SK-N-SH (cell line): ENCODE data around the gene RAB30. TPM values are rescaled to one million over a fixed set of nuclear protein-coding genes. Genes with fewer than 3 reads are reported as not detected.

Experiments used
- CTCF ChIA-PET: fragments of 300-600, 350-600 bp; formaldehyde crosslinking; extraction: SDS; loops from one replicate; lab custom pipeline; 2021; lab: Yijun Ruan, JAX
- POLR2A ChIA-PET: fragments of 350-600 bp; sonication (Branson Sonifier 250); formaldehyde crosslinking; extraction: SDS; loops from one replicate; lab custom pipeline; 2020; ENCODE audit warnings: antibody characterized with exemption, inconsistent platforms; lab: Yijun Ruan, JAX
- DNase-seq: peaks from one replicate; pipeline ENCODE4 v3.0.0; 2012
- H2AFZ ChIP-seq: fragments of 200-600 bp; sonication (generic); 2 replicates; pipeline ENCODE4 v1.8.1; 2016; ENCODE audit warnings: antibody characterized with exemption, mild to moderate bottlenecking, low read depth
- H3F3A ChIP-seq: fragments of 200-600 bp; sonication (generic); replicated peaks from 2 replicates; pipeline ENCODE3; 2016; ENCODE audit warnings: antibody characterized with exemption, mild to moderate bottlenecking; ENCODE audit not compliant: insufficient read depth
- H3K27ac ChIP-seq, 2 experiments: fragments of 200-500 bp in 1 of 2; fragments of 200-600 bp in 1 of 2; sonication (Bioruptor generic) in 1 of 2; sonication (generic), shearing (Covaris generic) in 1 of 2; 2 replicates each; pipeline versions ENCODE4 v1.5.1 to v1.6.1; 2014 to 2016; ENCODE audit warnings: low read depth in 2 of 2, inconsistent platforms in 1 of 2, low read length in 1 of 2, mild to moderate bottlenecking in 1 of 2, mixed read lengths in 1 of 2
- H3K27me3 ChIP-seq: fragments of 200-600 bp; sonication (generic), shearing (Covaris generic); 2 replicates; pipeline ENCODE4 v1.6.1; 2016; ENCODE audit warnings: mixed run types; ENCODE audit not compliant: insufficient read depth
- H3K36me3 ChIP-seq, 2 experiments: fragments of 200-500 bp in 1 of 2; fragments of 200-600 bp in 1 of 2; sonication (Bioruptor generic) in 1 of 2; sonication (generic) in 1 of 2; replicated peaks in 1 of 2; 2 replicates each; pipeline versions ENCODE3 to v1.5.1; 2014 to 2016; ENCODE audit warnings: low read length in 1 of 2, mild to moderate bottlenecking in 1 of 2; ENCODE audit not compliant: insufficient read depth in 2 of 2, control insufficient read depth in 1 of 2
- H3K4me1 ChIP-seq, 2 experiments: fragments of 200-500 bp in 1 of 2; fragments of 200-600 bp in 1 of 2; sonication (Bioruptor generic) in 1 of 2; sonication (generic), shearing (Covaris generic) in 1 of 2; 2 replicates each; pipeline versions ENCODE4 v1.5.1 to v1.6.1; 2014 to 2016; ENCODE audit warnings: low read depth in 1 of 2, low read length in 1 of 2, mixed run types in 1 of 2; ENCODE audit not compliant: insufficient read depth in 2 of 2, control insufficient read depth in 1 of 2
- H3K4me2 ChIP-seq: fragments of 200-600 bp; sonication (generic), shearing (Covaris generic); 2 replicates; pipeline ENCODE4 v1.6.1; 2017; ENCODE audit warnings: mixed run types
- H3K4me3 ChIP-seq, 2 experiments: fragments of 200-500 bp in 1 of 2; fragments of 200-600 bp in 1 of 2; sonication (Bioruptor generic) in 1 of 2; sonication (generic), shearing (Covaris generic) in 1 of 2; 2 replicates each; pipeline versions ENCODE4 v1.5.1 to v1.8.1; 2014 to 2016; ENCODE audit warnings: low read depth in 2 of 2, inconsistent platforms in 1 of 2, low read length in 1 of 2, mild to moderate bottlenecking in 1 of 2, mixed read lengths in 1 of 2, moderate library complexity in 1 of 2
- H3K79me2 ChIP-seq: fragments of 200-600 bp; sonication (generic); 2 replicates; pipeline ENCODE4 v1.8.1; 2017; ENCODE audit warnings: mild to moderate bottlenecking; ENCODE audit not compliant: insufficient read depth
- H3K9ac ChIP-seq: fragments of 200-600 bp; sonication (generic); 2 replicates; pipeline ENCODE4 v1.6.1; 2017; ENCODE audit warnings: mixed run types
- H3K9me2 ChIP-seq: fragments of 200-600 bp; sonication (generic); 2 replicates; pipeline ENCODE4 v1.6.1; 2017; ENCODE audit warnings: mixed run types
- H3K9me3 ChIP-seq: fragments of 200-600 bp; sonication (generic); 2 replicates; pipeline ENCODE4 v1.6.1; 2017; ENCODE audit warnings: mixed run types, mild to moderate bottlenecking, moderate library complexity
- H4K20me1 ChIP-seq: fragments of 200-600 bp; sonication (generic); 2 replicates; pipeline ENCODE4 v1.6.1; 2017; ENCODE audit warnings: mild to moderate bottlenecking, mixed run types; ENCODE audit not compliant: insufficient read depth
- ELF1 ChIP-seq: IDR thresholded peaks from 2 replicates; pipeline ENCODE4 v1.4.0; 2012
- EP300 ChIP-seq, 2 experiments: IDR thresholded peaks; 2 replicates each; pipeline versions ENCODE4 v1.4.0 to v1.6.1; 2012; ENCODE audit warnings: borderline replicate concordance in 1 of 2, low read depth in 1 of 2, low read length in 1 of 2
- EZH2phosphoT487 ChIP-seq: fragments of 200-600 bp; sonication (generic); IDR thresholded peaks from 2 replicates; pipeline ENCODE4 v1.6.1; 2017; ENCODE audit warnings: low read depth, mixed run types, mild to moderate bottlenecking, antibody characterized with exemption, moderate library complexity, borderline replicate concordance
- GATA2 ChIP-seq: sonication (generic); formaldehyde crosslinking; IDR thresholded peaks from 2 replicates; pipeline ENCODE4 v1.5.0; 2020; ENCODE audit warnings: mild to moderate bottlenecking, missing genetic modification reagents
- JUND ChIP-seq: IDR thresholded peaks from 2 replicates; pipeline ENCODE4 v1.4.0; 2012
- MXI1 ChIP-seq: IDR thresholded peaks from 2 replicates; pipeline ENCODE4 v1.6.1; 2012; ENCODE audit warnings: mild to moderate bottlenecking, low read depth, low read length, improper control_type of control experiment
- NFIC ChIP-seq: IDR thresholded peaks from 2 replicates; pipeline ENCODE4 v1.4.0; 2012; ENCODE audit warnings: borderline replicate concordance
- RAD21 ChIP-seq: IDR thresholded peaks from 2 replicates; pipeline ENCODE4 v1.6.1; 2012; ENCODE audit warnings: mild to moderate bottlenecking, low read length
- RCOR1 ChIP-seq: fragments of 150-350 bp; IDR thresholded peaks from 2 replicates; pipeline ENCODE4 v1.6.1; 2017; ENCODE audit warnings: antibody characterized with exemption, low read length
- SIN3A ChIP-seq: IDR thresholded peaks from 2 replicates; pipeline ENCODE4 v1.6.1; 2012; ENCODE audit warnings: low read depth, mild to moderate bottlenecking, low read length, moderate library complexity, borderline replicate concordance
- TCF12 ChIP-seq: IDR thresholded peaks from 2 replicates; pipeline ENCODE4 v1.4.0; 2012
- TEAD4 ChIP-seq: IDR thresholded peaks from 2 replicates; pipeline ENCODE4 v1.4.0; 2012; ENCODE audit warnings: mild to moderate bottlenecking, borderline replicate concordance; ENCODE audit not compliant: insufficient read depth
- YY1 ChIP-seq: IDR thresholded peaks from 2 replicates; pipeline ENCODE4 v1.4.0; 2012; ENCODE audit warnings: low read depth, mild to moderate bottlenecking
- WGBS: methylation state at CpG from one replicate; pipeline ENCODE4 v1.1.6; 2017; ENCODE audit warnings: low lambda C conversion rate; 5-methylcytosine and 5-hydroxymethylcytosine counted together
- polyA plus RNA-seq, 3 experiments: library from polyadenylated mRNA; depleted of rRNA; stranded (reverse); fragments of >200 nt; gene quantifications; 2 replicates each; pipeline ENCODE4 v1.2.3, GENCODE V29; 2012
- TF ChIP-seq, protein P1 (sequence below): IDR thresholded peaks from 2 replicates; pipeline ENCODE4 v1.4.0; 2012; ENCODE audit warnings: low read depth, borderline replicate concordance
- TF ChIP-seq, protein P2 (sequence below): IDR thresholded peaks from 2 replicates; pipeline ENCODE4 v1.6.1; 2012; ENCODE audit warnings: mild to moderate bottlenecking, low read depth, low read length, moderate library complexity
- TF ChIP-seq, protein P3 (sequence below): IDR thresholded peaks from 2 replicates; pipeline ENCODE4 v1.4.0; 2012; ENCODE audit warnings: low read depth, borderline replicate concordance
- TF ChIP-seq, protein P4 (sequence below): fragments of 150-350 bp; IDR thresholded peaks from 2 replicates; pipeline ENCODE4 v1.6.1; 2016; ENCODE audit warnings: mild to moderate bottlenecking, low read depth, low read length
- TF ChIP-seq, protein P5 (sequence below): IDR thresholded peaks from 2 replicates; pipeline ENCODE4 v1.4.0; 2012; ENCODE audit warnings: low read depth
- TF ChIP-seq, protein P6 (sequence below): fragments of 150-350 bp; IDR thresholded peaks from 2 replicates; pipeline ENCODE4 v1.6.1; 2017; ENCODE audit warnings: antibody characterized with exemption, low read length, low read depth, borderline replicate concordance

Gene RAB30
- polyA plus RNA-seq, 1 of the 3 experiments (the other 2 are of a cell fraction): 3.3 TPM

DNA sequence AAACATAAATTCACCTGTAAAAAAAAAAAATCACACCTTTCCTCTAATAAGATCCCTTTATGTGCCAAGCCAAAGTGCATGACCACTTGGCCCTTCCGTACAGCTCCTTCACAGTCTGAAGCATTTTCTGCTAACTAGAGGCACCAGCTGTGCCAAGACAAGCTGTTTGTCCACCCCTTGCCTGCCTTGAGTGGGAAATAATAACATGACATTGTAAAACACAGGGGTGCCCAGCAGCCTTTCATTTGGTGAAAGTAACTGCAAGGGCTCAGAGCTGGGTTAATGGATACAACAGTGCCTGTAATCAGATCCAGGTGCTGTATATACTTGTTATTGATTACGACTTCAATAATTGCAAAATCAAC lies 110.9 kb downstream of the RAB30 start:
- Histone ChIP-seq H3F3A (no peaks in the 10 kb centered on the region), H3K9me3 (no peaks in the 10 kb centered on the region), H2AFZ (no peak overlapping the region), H3K79me2 (no peaks in the 10 kb centered on the region), H3K4me3 (no peak overlapping the region), H4K20me1 (no peaks in the 10 kb centered on the region), H3K4me1 (no peaks in the 10 kb centered on the region; a peak in 1 of 4 replicates), H3K9me2 (no peaks in the 10 kb centered on the region), H3K27ac (no peak overlapping the region), H3K27me3 (no peaks in the 10 kb centered on the region), H3K9ac (no peak overlapping the region), H3K4me2 (no peak overlapping the region), H3K36me3 (no peaks in the 10 kb centered on the region)
- POLR2A ChIA-PET: interaction anchor here (1.2 kb wide), 1 partner anchor 11 kb away, joined by 3 read pairs; no protein-coding TSS in a partner anchor
- no peak for DNase-seq
- TF ChIP-seq TEAD4 (no peak), JUND (no peak), EP300 (IDR thresholded peaks at IDR 0.05; ENCODE audit: borderline replicate concordance in 1 of 2, low read depth in 1 of 2, low read length in 1 of 2) (no peak), EZH2phosphoT487 (no peak), RAD21 (no peak), GATA2 (no peak), ELF1 (no peak), RCOR1 (no peak), SIN3A (no peak), YY1 (no peak), TCF12 (no peak), MXI1 (no peak), NFIC (no peak)
- TF ChIP-seq, protein P1, sequence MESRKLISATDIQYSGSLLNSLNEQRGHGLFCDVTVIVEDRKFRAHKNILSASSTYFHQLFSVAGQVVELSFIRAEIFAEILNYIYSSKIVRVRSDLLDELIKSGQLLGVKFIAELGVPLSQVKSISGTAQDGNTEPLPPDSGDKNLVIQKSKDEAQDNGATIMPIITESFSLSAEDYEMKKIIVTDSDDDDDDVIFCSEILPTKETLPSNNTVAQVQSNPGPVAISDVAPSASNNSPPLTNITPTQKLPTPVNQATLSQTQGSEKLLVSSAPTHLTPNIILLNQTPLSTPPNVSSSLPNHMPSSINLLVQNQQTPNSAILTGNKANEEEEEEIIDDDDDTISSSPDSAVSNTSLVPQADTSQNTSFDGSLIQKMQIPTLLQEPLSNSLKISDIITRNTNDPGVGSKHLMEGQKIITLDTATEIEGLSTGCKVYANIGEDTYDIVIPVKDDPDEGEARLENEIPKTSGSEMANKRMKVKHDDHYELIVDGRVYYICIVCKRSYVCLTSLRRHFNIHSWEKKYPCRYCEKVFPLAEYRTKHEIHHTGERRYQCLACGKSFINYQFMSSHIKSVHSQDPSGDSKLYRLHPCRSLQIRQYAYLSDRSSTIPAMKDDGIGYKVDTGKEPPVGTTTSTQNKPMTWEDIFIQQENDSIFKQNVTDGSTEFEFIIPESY: no peak
- TF ChIP-seq, protein P2, sequence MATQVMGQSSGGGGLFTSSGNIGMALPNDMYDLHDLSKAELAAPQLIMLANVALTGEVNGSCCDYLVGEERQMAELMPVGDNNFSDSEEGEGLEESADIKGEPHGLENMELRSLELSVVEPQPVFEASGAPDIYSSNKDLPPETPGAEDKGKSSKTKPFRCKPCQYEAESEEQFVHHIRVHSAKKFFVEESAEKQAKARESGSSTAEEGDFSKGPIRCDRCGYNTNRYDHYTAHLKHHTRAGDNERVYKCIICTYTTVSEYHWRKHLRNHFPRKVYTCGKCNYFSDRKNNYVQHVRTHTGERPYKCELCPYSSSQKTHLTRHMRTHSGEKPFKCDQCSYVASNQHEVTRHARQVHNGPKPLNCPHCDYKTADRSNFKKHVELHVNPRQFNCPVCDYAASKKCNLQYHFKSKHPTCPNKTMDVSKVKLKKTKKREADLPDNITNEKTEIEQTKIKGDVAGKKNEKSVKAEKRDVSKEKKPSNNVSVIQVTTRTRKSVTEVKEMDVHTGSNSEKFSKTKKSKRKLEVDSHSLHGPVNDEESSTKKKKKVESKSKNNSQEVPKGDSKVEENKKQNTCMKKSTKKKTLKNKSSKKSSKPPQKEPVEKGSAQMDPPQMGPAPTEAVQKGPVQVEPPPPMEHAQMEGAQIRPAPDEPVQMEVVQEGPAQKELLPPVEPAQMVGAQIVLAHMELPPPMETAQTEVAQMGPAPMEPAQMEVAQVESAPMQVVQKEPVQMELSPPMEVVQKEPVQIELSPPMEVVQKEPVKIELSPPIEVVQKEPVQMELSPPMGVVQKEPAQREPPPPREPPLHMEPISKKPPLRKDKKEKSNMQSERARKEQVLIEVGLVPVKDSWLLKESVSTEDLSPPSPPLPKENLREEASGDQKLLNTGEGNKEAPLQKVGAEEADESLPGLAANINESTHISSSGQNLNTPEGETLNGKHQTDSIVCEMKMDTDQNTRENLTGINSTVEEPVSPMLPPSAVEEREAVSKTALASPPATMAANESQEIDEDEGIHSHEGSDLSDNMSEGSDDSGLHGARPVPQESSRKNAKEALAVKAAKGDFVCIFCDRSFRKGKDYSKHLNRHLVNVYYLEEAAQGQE: no peak
- TF ChIP-seq, protein P3, sequence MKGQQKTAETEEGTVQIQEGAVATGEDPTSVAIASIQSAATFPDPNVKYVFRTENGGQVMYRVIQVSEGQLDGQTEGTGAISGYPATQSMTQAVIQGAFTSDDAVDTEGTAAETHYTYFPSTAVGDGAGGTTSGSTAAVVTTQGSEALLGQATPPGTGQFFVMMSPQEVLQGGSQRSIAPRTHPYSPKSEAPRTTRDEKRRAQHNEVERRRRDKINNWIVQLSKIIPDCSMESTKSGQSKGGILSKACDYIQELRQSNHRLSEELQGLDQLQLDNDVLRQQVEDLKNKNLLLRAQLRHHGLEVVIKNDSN: no peak
- TF ChIP-seq, protein P4, sequence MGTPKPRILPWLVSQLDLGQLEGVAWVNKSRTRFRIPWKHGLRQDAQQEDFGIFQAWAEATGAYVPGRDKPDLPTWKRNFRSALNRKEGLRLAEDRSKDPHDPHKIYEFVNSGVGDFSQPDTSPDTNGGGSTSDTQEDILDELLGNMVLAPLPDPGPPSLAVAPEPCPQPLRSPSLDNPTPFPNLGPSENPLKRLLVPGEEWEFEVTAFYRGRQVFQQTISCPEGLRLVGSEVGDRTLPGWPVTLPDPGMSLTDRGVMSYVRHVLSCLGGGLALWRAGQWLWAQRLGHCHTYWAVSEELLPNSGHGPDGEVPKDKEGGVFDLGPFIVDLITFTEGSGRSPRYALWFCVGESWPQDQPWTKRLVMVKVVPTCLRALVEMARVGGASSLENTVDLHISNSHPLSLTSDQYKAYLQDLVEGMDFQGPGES: no peak
- TF ChIP-seq, protein P5, sequence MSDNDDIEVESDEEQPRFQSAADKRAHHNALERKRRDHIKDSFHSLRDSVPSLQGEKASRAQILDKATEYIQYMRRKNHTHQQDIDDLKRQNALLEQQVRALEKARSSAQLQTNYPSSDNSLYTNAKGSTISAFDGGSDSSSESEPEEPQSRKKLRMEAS: no peak
- TF ChIP-seq, protein P6, sequence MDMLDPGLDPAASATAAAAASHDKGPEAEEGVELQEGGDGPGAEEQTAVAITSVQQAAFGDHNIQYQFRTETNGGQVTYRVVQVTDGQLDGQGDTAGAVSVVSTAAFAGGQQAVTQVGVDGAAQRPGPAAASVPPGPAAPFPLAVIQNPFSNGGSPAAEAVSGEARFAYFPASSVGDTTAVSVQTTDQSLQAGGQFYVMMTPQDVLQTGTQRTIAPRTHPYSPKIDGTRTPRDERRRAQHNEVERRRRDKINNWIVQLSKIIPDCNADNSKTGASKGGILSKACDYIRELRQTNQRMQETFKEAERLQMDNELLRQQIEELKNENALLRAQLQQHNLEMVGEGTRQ: no peak
- CTCF ChIA-PET: interaction anchor here (0.9 to 1.5 kb wide), 2 partner anchors 15 to 34 kb away, joined by 3 to 4 read pairs; no protein-coding TSS in a partner anchor
- 78% methylated on average over 2 of the region's 2 CpGs for WGBS
